Fibroblast of skin of left quadriceps (primary cell): Measurements from ENCODE around the gene PSMB3.

Experiments
- DNase-seq, 2 experiments: peaks; one replicate each; pipeline ENCODE4 v3.0.0-alpha.2; 2013; ENCODE audit warnings: low read depth in 2 of 2

The PSMB3 gene

DNA sequence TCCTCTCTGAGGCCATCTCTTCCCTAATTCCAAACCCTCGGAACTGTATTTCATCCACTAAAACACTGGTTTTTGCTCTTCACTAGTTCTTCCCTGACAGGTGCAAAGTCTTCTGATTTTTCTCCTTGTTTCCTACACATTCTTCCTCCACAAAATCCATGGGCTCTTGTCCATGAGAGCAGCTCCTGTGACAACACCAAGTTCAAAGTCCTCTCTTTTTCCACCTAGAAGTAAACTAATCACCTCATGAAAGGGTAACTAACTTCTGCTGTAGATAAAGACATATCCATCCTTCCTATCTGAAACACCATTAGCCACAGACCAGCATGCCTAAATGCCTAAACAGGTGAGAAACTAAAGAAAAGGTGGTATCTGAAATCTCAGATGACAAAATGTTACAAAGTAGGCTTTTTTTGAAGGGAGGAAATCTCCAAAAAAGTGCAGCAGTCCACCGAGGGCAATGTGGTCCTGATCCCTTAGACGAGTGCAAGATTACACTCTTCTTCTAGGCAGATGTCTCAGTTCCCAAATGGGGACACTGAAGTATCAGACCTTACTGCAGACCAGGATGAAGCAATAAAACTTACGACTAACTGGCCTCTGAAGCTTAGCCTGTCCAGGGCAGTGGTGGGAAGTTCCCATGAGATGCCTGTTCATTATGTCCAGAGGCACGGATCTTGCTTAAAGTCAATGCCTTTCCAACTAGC lies 44.1 kb downstream of the PSMB3 start:
- no peak for DNase-seq

DNA sequence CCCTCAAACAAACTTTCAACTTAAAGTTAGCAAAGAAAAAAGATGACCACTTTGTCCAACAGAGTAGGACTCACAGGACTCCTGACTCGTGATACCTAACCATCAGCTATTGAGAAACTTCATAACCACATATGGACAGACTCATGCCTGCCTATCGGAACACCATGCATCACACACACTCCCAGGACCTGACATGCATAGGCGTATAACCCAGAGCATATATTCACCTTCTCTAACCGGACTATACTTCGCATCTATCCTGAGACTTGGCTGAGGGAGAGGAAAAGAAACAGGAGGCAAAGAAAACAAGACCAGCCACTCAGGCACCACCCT lies 44.6 kb downstream of the PSMB3 start:
- DNase-seq, result no peak

DNA sequence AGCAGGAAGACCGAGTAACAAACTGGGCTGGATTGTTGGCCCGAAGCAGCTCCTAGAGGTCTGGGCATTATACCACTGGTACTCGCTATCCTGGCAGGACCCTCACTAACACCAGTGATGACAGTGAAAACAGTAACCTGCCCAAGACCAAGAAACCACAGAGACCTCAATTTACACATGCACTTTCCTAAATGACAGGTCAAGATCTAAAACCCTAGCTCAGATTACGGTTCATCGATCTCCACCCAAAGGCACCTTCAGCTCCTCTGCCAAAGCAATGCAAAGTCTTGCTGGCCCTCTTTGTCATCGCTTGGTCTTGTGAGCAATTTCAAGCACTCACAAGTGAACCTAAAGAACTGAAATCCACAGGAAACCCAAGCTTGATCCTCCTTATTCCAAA lies 45.3 kb downstream of the PSMB3 start:
- DNase-seq, result no peak

GRCh38 chr17:38798614-38799500 lies 46.3 kb downstream of the PSMB3 start:
- no peak for DNase-seq

- DNase-seq, result peak; percentile 97
Observed at GRCh38 chr17:38799501-38800236, 47.1 kb downstream of the PSMB3 start, which contains the start of gene PIP4K2B. Gene PIP4K2B (minus strand): TSS chr17:38799556. CDS start chr17:38799424, 132 bp downstream.

- DNase-seq, result no peak
Observed at GRCh38 chr17:38800237-38800760, 47.8 kb downstream of the PSMB3 start.

DNA sequence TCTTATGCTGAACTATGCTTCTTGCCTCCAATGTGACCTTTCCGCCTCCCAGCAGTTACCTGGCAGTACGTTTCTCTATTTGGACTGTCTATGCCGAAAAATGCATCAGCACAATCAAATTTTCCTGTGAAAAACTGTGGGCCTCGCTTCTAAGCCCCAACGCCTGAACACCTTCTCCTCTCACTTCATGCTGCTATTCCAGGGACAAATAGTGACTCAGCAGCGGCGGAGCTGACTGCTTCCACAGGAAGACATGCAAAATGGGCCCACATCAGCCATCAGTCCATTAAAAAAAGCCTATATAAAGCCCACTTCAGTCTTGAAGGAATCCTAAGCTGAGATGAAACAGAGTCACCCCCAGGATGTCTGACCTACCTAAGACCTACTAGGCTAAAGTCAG lies 57.3 kb downstream of the PSMB3 start:
- DNase-seq, result no peak
